ENCODE results near the gene GCNT1. TPM values are rescaled to one million over a fixed set of nuclear protein-coding genes. Genes with fewer than 3 reads are reported as not detected.

GCNT1 gene
- total RNA-seq, 2 experiments from 2014 or later = 3.5 to 4.9 TPM

DNA sequence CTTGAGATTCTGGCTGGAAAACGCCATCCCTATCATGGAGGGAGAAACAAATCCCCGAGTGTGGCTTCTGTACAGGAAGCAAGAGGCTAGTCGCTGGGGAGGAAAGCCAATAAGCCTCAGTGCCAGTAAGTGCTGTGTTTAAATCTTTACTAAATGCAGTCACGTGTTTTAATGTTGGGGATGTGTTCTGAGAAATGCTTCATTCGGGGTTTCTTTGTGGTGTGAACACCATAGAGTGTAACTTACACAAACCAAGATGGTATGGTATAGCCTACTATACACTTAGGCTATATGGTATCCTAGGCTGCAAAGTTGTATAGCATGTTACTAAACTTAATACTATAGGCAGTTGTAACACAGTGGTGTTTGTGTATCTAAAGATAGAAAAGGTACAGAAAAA is 94.7 kb downstream of the GCNT1 start:
- Mint-ChIP-seq H3K27ac (no peak overlapping the region), H3K4me1 (ENCODE audit: low read depth) (no peaks in the 10 kb centered on the region), H3K27me3 (peaks cover 5% of the 10 kb centered on the region), H3K9me3 (no peaks in the 10 kb centered on the region), H3K4me3 (no peak overlapping the region), H3K36me3 (ENCODE audit: low read depth) (no peaks in the 10 kb centered on the region)
- no peak for DNase-seq
- CTCF ChIA-PET = no interaction called here
- intact Hi-C loops (cut with micrococcal nuclease) = no loop called here
- TF ChIP-seq, protein P1, sequence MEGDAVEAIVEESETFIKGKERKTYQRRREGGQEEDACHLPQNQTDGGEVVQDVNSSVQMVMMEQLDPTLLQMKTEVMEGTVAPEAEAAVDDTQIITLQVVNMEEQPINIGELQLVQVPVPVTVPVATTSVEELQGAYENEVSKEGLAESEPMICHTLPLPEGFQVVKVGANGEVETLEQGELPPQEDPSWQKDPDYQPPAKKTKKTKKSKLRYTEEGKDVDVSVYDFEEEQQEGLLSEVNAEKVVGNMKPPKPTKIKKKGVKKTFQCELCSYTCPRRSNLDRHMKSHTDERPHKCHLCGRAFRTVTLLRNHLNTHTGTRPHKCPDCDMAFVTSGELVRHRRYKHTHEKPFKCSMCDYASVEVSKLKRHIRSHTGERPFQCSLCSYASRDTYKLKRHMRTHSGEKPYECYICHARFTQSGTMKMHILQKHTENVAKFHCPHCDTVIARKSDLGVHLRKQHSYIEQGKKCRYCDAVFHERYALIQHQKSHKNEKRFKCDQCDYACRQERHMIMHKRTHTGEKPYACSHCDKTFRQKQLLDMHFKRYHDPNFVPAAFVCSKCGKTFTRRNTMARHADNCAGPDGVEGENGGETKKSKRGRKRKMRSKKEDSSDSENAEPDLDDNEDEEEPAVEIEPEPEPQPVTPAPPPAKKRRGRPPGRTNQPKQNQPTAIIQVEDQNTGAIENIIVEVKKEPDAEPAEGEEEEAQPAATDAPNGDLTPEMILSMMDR (IDR thresholded peaks at IDR 0.05) = no peak
- ATAC-seq = no peak
- POLR2A ChIA-PET = no interaction called here

Other genes starting within 250 kb of the GCNT1 start
- 1 to 10 TPM; 6.4 to 9.3 TPM for gene RFK, start 64.8 kb upstream of the GCNT1 start, total RNA-seq